ENCODE measurements around the gene ATXN1. TPM values are rescaled to one million over a fixed set of nuclear protein-coding genes. Genes with fewer than 3 reads are reported as not detected.
A peak's percentile ranks its signal among the peaks of the same experiment; 100 is the strongest.

ATXN1 gene
- total and polyA plus RNA-seq, 2 of the 8 experiments (the other 6 are each of a cell fraction or from before 2014, with no cell fraction given), result 1.6 to 4.0 TPM

- TF ChIP-seq NANOG (IDR thresholded peaks at IDR 0.05; ENCODE audit: insufficient read depth, low read depth, low read length, poor library complexity, severe bottlenecking) (no peak), RBBP5 (IDR thresholded peaks at IDR 0.05; ENCODE audit: borderline replicate concordance, low read depth, low read length) (no peak), ASH2L (IDR thresholded peaks at IDR 0.05; ENCODE audit: low read length) (peak; percentile 54), FOSL1 (IDR thresholded peaks at IDR 0.05; ENCODE audit: insufficient read depth, low read depth, low read length) (no peak)
Observed at GRCh38 chr6:16331384-16332174, 429.7 kb downstream of the ATXN1 start (continued).
